Effector CD8-positive, alpha-beta T cell (primary cell): ENCODE data around the gene ARHGEF26.
"Not testable (repeated sequence)": the region's sequence is repeated elsewhere in the genome, so short reads cannot be mapped to it uniquely, and the experiment has no call there.

Source experiments
- DNase-seq: peaks from one replicate; lab custom pipeline; 2025; lab: John Stamatoyannopoulos, UW
- total RNA-seq, 4 experiments: gene quantifications; one replicate each; lab custom pipeline; 2026; lab: John Stamatoyannopoulos, UW

Gene ARHGEF26, protein sequence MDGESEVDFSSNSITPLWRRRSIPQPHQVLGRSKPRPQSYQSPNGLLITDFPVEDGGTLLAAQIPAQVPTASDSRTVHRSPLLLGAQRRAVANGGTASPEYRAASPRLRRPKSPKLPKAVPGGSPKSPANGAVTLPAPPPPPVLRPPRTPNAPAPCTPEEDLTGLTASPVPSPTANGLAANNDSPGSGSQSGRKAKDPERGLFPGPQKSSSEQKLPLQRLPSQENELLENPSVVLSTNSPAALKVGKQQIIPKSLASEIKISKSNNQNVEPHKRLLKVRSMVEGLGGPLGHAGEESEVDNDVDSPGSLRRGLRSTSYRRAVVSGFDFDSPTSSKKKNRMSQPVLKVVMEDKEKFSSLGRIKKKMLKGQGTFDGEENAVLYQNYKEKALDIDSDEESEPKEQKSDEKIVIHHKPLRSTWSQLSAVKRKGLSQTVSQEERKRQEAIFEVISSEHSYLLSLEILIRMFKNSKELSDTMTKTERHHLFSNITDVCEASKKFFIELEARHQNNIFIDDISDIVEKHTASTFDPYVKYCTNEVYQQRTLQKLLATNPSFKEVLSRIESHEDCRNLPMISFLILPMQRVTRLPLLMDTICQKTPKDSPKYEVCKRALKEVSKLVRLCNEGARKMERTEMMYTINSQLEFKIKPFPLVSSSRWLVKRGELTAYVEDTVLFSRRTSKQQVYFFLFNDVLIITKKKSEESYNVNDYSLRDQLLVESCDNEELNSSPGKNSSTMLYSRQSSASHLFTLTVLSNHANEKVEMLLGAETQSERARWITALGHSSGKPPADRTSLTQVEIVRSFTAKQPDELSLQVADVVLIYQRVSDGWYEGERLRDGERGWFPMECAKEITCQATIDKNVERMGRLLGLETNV
- 0.12 to 0.54 (median 0.27) reads per million in 4 experiments for total RNA-seq

DNA sequence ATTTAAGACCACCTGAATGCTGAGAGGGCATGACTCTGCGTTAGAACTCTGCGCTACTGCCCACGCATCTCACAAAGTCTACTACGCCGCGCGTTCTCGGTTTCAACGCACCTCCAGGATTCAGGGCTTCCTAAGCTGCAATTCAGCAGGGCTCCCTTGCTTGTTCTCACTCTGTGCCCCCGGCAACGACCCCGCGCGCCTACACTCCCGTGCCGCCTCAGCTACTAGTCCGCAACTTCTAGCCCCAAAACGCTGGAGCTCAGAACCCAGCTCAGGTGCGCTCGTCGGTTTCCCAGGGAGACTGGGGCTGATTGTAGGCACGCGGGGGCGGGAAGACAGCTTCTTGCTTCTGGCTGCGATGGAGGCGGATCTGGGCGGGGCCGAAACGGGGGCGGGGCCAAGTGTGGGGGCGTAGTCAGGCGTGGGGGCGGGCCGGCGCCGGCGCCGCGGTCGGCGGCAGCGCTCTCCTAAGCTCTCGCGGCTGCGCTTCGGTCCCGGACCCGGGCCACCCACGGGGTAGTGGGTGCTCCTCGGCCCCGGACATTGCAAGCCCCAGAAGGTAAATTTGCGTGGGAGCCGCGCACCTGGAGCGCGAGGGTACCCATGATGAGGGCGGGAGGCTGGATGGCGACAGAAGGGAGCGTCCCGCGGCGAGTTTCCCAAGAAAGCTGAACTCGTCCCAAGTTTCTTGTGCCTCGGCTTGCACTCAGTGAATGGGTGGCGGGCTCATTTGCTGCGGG, at the start of gene ARHGEF26:
TSS of gene ARHGEF26 (plus strand) at position 430 of the 740 bp plus-strand sequence. CDS start 603 bp downstream, outside the sequence.
- peak; percentile 45 for DNase-seq

DNA sequence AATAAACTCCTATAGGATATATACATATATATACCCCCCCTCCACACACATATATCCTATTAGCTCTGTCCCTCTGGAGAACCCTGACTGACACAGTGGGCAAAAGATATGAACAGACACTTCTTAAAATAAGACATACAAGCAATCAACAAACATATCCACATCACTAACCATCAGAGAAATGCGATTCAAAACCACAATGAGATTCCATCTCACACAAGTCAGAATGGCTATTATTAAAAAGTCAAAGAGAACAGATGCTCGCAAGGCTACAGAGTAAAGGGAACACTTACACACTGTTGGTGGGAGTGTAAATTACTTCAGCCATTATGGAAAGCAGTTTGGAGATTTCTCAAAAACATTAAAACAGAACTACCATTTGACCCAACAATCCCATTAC, 46.2 kb upstream of the ARHGEF26 start:
- no peak for DNase-seq

DNA sequence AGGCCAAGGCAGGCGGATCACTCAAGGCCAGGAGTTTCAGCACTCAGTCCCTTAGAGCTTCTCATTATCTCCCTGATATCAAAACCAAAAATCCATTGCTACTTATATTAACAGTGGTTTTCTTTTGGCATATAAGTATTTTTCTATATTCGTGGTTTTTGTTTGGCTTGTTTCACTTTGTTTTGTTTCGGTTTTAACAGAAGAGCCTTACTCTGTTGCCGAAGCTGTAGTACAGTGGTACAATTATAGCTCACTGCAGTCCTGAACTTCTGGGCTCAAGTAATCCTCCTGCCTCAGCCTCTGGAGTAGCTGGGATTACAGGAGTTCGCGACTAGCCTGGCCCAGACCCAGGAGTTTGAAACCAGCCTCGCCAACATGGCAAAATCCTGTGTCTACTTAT, 42.5 kb upstream of the ARHGEF26 start:
- no peak for DNase-seq

DNA sequence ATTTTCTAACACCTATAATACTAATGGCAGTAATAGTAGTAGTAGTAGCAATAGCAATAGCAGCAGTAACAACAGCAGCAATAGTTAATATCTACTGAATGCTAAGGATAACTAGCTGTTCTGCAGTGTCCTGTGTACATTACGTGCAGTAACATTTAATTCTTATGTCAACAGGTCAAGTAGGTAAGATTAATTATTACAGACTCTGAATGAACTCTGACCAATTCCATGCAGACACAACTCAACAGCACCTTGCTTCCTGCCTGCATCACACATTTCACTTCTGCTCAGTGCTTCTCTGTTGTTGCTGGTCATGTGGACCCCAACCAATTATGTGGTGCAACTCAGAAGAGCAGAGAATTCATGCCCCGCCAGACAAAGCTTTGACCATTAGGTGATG, 39.9 kb upstream of the ARHGEF26 start:
- DNase-seq, result no peak

DNA sequence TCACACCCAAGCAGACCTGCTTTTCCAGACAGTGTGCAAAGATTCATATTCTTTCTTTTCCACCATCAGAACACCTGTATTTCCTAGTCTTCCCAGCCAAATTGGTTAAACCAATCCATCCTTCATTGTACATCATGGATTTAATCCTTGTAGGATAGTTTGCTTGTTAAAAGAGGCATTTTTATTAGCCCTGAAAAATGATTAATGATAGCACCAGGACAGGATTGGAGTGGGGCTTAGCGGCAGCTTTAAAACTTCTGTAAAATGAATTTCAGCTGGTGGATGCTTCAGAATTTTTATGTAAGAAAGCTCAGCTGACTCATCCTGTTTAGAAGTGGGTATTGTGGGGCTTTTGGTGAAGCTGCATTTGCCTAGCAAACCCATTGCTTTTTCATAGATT, 36.1 kb upstream of the ARHGEF26 start:
- DNase-seq, result no peak

DNA sequence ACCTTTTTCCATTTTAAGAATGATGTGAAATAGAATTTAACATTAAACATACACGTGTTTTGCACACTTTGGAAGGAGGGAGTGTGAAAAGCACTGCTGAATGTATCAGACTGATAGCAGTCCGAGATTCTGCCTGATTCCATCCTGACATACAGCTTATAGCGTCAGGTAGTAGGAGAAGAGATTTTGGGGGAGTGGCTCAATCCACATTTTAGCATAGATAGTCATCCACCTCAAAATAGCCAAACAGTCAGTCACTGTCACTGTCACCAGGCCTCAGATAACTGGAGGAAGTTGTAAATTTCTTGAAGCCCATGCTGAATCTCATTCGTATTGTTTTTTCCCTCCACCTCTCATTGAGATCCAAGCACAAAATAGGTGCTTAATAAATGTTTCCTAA, 35.4 kb upstream of the ARHGEF26 start:
- no peak for DNase-seq

DNA sequence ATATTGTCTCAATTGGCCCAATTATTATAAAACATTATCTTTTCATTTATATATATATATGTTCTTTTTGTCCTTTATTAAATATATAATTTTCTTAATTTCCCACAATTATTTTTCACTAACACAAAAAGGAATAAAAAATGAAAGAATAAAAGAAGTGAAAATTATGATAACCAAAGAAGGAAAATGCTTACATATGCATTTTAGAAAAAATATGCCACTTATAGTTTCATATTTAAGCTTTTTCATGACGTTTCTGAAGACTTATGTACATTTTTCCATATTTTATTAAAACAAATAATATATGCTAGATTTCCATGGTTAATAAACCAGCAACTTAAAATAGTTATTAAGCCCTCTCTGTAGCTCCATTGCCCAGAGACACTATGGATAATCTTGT, 34.9 kb upstream of the ARHGEF26 start:
- no peak for DNase-seq

DNA sequence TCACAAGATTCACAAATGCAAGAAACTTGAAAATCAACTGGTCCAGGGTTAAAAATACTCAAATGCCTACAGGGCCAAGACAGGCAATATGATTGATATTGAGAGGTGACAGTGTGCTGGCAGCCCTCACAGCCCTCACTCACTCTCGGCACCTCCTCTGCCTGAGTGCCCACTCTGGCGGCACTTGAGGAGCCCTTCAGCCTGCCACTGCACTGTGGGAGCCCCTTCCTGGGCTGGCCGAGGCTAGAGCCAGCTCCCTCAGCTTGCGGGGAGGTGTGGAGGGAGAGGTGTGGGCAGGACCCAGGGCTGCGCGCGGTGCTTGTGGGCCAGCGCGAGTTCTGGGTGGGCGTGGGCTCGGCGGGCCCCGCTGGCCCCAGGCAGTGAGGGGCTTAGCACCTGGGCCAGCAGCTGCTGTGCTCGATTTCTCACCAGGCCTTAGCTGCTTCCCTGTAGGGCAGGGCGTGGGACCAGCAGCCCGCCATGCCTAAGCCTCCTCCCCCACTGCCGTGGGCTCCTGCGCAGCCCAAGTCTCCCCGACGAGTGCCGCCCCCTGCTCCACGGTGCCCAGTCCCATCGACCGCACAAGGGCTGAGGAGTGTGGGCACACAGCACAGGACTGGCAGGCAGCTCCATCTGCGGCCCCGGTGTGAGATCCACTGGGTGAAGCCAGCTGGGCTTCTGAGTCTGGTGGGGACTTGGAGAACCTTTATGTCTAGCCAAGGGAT, 33.3 kb upstream of the ARHGEF26 start:
- DNase-seq, result not testable (repeated sequence)

DNA sequence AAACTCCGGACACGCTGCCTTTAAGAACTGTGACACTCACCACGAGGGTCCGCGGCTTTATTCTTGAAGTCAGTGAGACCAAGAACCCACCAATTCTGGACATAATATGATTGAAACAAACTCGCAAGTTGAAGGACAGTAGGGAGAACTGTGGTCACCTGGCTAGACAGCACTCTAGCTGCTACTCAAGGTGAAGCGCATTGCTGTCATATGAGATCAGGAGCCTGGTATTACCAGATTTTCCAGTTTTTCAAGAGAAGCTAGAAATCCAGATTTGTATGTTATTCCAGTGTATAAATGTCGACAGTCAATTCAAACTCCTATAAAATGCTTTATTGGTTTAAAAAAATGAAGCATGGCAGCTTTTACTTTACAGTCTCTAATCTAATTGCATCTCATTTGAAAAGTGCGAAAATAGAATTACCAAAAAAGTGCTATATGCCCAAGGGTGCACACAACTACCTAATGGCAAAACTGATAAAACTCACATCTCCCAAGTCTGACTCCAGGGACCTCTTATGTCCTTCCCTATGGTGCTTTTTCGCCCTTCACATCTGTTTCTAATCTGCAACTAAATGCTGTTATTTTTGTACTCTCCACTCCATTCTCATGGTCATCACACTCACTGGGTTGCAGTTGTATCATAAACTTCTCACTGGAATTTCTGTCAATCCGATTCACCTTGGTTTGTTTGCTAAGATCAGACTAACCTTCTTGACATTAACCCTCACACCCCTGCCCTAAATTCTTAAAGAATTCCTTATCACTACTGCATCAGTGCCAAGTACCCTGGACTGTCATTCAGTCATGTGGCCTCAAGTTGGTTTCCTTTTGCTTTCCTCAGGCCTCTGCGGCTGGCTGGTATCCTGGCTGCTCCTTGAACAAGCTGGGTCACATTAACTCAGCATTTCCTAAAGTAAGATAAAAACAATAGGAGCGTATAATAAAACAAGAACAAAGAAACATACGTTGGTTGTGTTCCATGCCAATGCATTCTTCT, 31.5 kb upstream of the ARHGEF26 start:
- no peak for DNase-seq

DNA sequence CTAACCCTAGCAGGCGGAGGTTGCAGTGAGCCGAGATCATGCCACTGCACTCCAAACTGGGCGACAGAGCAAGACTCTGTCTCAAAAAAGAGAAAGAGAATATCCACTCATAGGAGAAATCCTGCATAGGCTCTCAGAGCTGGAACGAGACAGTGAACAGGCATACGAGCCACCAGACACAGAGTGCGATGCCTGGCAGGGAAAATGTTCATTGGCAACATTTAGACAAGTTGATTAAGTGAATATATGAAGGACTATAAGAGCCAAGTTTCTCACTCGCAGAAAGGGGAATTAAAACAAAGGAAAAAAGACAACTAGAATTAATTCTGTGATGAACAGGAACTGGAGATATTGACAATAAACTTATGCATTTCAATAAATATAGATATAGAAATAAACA, 27.1 kb upstream of the ARHGEF26 start:
- DNase-seq, result no peak

DNA sequence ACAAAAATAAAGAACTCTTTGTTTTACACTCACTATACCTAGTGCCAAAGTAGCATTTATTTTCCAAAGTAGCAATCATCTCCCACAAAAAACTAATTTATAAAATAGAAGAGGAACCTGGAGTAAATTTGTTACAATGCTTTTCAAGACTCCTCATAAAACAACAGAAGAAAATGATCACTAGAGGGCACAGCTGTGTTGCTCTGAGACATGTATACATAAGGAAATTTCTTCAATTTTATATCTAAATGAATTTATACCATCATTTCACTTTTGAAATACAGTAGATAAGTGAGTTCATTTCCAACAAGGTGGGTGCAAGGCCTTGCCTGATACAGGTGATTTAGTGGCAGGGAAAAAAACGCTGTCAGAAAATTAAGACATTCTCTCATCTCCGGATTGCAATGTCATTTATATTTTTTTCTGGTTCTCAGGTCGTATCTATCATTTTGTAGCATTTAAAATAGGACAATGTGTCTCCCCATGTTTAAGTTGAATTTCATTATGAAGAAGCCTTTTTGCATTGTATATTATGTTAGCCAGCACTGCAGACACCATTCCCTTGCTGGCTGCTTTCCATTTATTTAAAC, 25.3 kb upstream of the ARHGEF26 start:
- no peak for DNase-seq

DNA sequence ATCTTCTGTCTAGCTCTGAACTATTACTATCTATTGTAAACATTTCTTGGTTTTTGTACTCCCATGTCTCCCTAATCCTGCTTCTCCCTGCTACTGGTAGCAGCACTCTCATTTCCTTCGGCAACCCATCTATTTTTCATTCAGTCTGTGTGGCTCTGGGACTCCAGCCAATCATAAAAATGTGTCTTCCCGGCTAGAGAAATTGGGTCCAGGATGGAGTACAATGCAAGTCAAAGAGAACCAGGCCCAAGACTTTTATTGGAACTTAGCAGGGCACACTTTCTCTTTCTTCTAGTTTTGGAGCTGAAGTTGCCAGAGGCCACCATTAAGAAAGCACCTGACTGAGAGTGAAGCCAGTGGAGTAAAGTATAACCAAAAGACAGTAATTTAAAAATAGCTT, 22.8 kb upstream of the ARHGEF26 start:
- DNase-seq, result no peak

DNA sequence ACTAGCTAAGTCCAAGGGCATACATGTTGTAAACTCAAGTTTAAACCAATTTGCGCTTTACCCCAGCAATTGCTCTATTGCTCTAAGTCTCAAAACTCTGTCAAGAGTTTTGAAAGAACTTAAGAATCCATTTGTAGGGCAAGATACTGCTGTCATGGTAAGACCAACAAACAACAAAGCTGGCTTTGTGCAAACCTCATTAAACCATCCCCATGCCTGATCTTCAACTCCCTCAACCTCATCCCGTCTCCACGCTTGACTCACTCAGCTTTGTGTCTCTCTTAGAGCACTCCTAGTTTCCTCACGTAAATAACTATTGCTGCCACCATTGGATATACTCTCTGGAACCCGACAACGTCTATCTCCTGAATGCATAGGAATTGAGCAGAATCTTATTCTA, 20.6 kb upstream of the ARHGEF26 start:
- no peak for DNase-seq

DNA sequence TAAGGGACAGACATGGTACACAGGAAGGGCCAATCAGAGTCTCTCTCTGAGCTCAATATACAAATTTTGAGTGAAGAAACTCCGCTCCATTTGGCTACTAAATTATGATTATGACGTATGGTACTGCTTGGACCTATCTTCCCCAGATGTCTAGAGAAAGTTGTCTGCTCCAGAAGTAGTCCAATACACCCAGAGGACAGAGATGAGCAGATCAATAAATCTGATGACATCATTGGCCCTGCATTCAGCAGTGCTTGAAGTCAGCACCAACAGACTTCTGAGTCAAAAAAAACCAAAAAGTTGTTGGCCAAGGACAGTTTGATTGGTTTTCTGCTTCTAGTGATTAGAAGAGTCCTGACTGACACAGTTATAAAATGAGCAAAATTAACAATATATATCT, 19.9 kb upstream of the ARHGEF26 start:
- DNase-seq, result no peak

DNA sequence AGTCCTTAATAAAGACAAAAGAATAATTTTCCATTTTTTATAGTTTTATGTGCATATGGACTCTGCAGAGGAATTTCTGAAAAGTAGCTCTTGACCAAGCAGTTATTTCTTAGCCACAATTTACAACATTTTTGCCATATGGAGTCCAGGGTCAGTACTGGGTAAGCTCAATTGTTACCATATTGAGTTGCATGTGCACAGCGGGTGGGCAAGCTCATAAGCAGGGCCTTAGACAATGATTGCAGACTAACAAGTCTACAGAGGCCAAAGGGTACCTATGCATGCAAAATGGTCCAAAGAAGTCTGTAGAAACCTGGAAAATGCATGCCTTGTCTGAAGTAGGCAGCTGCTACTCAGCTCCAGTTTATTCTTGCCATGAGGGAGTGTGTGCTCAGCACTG, 19.0 kb upstream of the ARHGEF26 start:
- DNase-seq, result no peak

DNA sequence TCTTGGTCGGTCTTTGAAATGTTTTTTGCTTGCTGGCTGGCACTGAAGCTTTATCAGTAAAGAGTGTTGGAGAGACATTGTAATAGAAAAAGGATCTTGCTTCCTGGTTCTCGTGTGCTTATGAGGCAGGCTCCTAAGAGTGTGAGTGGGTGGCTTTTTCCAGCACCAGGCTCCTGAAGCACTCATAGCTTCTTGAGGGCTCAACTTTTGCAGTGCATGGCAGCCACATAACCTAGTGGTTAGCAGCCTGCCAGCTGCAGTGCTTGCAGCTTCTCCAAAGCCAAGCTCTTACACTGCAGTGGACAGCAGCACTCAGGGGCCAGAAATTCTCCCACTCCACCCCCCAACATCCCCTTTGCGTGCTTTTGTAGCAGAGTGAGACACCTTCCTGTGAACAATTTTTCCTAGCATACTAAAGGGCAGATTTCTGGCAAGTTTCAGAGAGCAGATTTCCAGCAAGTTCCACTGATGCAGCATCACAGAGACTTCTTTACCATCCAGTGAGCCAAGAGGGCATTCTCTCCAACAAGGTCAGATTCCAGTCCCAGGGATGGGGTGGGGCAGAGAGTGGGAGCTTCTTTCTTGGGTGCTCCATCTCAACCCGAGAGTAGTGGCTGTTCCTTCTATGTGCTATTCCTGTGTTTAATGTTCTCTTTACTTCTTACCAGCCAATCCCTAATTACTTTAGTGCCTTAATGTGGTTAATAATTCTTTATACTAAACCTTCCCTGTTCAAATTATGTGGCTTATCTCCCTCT, 15.8 kb upstream of the ARHGEF26 start:
- no peak for DNase-seq

DNA sequence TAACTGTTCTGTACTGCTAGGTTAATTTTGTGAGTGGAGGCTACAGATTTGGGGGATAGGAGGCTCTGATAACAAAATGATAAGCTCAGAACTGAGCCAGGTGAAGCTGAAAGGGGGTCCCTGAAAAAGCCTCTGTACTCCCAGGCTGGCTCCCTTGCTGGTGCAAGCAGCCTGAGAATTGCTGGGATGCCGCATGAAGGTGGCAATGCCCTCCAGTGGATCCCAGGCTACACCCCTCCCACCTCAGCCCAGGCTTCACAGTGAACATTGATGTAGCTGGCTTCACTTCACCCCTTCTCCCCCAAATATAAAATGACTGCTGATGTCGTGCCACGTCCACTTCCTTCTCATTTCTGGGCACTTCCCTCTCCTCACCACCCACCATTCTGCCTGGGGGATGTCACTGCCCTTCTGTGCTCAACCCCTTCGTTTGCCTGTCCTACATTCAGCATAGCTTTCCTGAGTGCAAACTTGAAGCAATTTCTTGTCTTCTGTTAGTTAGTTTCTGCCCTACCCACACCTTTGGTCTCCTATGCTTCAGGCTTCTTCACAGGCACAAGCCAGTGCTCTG, 9.7 kb upstream of the ARHGEF26 start:
- DNase-seq, result no peak

DNA sequence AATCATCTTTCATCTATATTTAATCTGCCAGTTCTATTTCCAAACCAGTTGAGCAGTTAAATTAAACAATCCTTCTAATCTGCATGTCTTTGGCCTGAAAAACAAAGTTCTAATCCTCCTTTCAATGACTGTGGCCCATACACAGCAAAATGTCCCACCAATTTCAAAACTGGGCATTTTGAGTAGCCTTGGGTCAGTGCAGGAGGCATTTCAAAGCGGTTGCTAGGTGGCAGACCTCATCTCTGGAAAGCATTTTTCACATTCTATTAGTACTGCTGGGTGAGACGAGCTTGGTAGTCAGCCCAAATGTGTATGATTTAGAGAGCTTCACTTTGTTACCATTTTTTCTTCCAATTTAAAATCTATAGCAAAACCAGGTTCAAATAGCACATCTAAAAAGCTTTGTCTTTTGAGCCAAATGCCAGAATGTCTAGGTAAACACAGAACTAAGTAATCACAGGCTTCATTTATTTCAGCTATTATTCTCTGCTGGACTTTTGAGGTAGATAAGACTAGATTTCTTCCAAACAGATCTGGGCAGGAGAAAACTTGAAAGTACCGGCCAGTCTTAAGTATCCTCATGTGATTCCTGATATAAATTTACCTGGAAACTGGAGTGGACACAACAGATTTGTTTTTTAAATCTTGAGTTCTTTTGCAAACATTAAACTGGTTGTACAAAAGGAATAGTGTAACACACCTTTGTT, 8.9 kb upstream of the ARHGEF26 start:
- no peak for DNase-seq
